Erythroblast (primary cell): ENCODE measurements around the gene PDCD1.
"Not testable (repeated sequence)": the region's sequence is repeated elsewhere in the genome, so short reads cannot be mapped to it uniquely, and the experiment has no call there.

Source experiments
- DNase-seq, 2 experiments: peaks; one replicate each; lab custom pipeline; 2025; lab: John Stamatoyannopoulos, UW
- GATA1 ChIP-seq: IDR thresholded peaks from 2 replicates; pipeline ENCODE4 v1.6.1; 2011; ENCODE audit warnings: low read depth, mild to moderate bottlenecking, control low read depth, low read length, moderate library complexity
- POLR2A ChIP-seq: IDR thresholded peaks from 2 replicates; pipeline ENCODE4 v1.6.1; 2011; ENCODE audit warnings: mild to moderate bottlenecking, low read length

Gene PDCD1

DNA sequence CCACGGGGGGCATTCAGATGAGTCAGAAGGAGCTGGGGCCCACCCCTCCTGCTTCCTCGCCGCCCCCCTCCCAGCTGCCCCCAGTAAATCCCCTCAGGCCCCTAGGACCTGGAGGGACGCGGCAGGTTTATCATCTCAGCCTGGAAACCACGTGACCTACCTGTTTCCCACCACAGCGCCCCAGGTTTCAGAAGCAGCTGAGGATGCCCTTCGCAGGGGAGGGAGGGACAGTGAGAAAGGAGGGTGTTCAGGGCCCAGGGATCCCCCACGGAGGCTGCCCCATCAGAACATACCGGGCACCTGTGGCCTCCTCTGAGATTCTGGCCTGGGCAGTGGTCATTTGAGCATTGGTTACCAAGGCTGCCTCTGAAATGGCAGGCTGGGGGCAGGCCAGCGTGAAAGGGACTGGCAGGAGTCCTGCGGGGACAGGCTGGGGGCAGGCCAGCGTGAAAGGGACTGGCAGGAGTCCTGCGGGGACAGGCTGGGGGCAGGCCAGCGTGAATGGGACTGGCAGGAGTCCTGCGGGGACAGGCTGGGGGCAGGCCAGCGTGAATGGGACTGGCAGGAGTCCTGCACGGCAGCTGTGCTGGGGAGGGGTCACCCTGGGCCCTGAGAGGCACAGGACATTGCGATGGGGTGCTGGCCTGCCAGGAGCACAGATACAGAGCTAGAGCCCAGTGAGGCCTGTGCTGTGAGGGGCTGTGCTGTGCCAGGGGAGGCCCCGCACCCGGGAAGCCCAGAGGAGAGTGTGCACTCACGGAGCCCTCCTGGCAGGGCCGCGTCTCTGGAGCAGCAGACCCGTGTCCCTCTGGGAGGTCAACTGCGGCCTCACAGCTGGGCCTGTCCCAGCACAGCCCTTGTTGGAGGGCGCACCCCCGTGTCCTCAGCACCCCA is 48.1 kb downstream of the PDCD1 start:
- no peak for DNase-seq

DNA sequence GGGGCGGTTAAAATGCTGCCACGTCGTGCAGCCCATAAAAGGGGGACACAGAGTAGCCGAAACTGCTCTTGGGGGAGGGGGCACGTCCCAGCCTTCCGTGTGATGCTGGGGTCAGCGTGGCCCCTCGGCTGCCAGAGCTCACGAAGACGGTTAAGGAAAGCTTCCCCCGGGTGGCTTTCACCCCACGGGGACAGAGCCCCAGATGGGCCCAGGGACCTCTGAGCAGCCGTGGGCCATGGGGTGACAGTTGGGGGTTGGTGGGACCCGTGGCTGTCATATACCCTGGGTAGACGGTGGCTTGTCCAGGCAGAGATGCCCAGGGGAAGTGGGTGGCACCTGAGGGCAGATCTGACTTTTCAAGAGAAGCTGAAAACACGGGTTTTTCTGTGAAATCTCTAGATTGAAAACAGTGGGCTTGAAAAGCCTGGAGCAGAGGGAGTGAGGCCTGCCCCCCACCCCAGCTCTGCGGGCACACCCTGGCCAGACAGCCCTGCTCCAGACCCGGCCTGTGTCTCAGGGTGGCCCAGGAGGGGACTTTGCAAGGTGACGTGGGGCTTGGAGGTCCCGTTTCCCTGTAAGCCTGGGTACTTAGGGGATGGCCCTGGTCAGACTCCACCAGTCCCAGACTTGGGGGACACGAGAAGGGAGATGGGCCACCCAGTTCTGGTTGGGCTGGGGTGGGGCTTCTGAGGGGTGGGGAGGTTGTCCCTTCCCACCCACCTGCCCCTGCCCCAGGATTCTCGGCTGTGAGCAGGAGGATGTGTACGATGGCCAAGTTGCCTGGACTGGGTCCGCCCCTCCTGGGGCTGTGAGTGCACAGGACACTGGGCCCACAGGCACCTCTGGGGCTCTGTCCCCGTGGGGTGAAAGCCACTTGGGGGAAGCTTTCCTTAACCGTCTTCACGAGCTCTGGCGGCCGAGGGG is 49.0 kb downstream of the PDCD1 start:
- DNase-seq: no peak
- TF ChIP-seq POLR2A (no peak), GATA1 (no peak)

More for the DNA sequence above, 48.1 kb downstream of the PDCD1 start:
- no peak for TF ChIP-seq GATA1
- no peak for TF ChIP-seq POLR2A

DNA sequence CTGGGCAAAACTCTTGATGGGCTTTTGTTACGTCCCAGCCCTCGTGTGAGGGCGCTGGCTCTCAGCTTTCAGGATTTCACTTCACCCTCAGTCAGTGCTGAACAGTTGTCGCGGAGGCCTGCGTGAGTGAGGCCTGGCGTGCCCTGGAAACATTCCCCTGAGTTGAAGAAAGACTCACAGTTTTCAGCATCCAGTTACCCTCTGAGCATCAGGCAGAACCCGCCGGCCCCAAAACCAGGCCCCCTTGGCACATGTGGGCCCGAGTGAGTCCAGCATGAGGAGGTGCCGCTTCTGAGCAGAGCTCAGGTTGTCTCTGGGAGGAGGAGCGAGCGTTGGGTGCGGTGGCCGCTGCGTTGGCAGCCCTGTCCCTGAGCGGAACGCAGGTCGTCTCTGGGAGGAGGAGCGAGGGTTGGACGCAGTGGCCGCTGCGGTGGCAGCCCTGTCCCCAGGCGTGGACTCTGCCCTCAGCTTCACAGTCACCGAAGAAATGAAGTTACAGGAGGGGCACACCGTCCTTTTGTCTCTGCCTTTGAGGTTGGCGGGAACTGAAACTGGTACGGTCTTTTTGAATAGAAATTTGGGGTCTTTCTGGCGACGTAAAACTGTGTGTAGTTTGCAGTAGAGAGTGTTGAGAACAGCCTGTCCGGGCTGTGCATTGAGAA is 49.8 kb downstream of the PDCD1 start, which contains the start of gene NEU4:
Gene NEU4 (plus strand): TSS at position 473 of the 662 bp plus-strand sequence. CDS start 5,292 bp downstream, outside the sequence.
- no peak for DNase-seq
- TF ChIP-seq GATA1: no peak
- TF ChIP-seq POLR2A: no peak

DNA sequence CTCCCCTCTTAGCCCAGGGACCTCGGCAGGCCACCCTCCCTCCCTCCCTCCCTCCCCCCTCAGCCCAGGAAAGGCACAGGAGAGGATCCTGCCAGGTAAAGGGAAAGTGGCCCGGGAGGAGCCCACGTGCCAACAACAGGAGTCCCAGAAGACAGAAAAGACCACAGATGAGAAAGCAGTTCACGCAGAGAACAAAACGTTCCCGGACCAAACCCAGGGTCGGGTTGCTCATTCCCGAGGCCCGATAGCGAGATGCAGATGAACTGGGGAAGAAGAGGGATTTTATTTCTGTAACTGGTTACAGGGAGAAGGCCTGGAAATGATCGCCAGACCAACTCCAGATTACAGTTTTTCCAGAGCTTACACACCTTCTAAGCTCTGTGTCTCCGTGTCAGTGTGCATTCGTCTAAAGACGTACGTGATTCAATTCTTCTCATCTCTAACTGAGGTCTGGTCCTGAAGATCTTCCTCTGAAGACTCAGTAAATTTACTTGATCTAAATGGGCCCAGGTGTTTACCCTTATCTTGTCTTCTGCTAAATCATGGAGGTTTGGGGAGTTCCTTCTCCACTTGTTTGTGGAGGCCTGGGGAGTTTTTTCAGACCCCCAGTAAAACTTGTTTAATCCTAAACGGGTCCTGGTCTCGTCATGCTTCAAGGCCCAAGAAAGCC is 50.5 kb downstream of the PDCD1 start:
- DNase-seq: no peak

DNA sequence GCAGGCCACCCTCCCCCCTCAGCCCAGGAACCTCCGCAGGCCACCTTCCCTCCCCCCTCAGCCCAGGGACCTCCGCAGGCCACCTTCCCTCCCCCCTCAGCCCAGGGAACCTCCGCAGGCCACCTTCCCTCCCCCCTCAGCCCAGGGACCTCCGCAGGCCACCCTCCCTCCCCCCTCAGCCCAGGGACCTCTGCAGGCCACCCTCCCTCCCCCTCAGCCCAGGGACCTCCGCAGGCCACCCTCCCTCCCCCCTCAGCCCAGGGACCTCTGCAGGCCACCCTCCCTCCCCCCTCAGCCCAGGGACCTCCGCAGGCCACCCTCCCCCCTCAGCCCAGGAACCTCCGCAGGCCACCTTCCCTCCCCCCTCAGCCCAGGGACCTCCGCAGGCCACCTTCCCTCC is 52.5 kb downstream of the PDCD1 start:
- DNase-seq: not testable (repeated sequence)

More for the DNA sequence above, 50.5 kb downstream of the PDCD1 start:
- TF ChIP-seq POLR2A (no peak), GATA1 (no peak)

DNA sequence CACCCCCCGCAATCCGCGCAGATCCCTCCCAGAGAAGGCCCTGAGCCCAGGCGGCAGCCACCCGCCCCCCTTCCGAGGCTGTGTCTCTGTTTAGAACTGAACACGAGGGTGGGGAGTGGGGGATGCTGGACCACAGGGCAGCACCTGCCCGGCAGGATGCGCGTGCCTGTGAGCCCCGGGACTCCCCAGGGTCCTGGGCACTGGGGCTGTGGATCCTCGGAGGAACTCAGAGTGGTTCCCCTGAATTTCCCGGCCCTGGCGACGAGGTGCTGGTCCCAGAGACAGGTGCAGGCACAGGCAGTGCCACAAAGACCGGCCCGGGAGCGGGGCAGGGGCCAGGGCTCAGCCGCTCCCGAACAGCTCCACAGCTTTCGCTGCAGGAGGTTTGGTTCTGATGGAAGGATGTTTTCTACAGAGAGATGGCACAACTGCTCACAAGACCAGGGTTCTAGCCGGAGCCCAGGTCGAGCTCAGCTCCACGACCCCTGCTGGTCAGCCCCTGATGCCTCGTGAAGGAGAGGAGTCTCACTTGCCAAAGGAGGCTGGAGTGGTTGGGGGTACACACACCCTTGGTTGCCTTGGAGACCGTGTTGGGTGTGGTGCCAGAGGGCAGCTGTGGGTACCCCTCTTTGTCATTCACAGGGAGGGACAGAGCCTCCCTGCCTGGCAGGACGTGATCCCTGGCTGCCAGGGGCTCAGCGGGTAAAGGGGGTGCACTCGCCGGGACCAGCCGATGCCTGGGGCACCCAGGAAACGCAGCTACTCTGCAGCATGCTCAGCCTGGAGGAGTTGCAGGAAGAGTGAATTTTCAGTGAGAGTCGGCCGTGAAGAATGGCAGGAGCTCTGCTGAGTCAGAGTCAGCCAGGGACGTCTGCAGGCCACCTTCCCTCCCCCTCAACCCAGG is 54.1 kb downstream of the PDCD1 start:
- DNase-seq: no peak

DNA sequence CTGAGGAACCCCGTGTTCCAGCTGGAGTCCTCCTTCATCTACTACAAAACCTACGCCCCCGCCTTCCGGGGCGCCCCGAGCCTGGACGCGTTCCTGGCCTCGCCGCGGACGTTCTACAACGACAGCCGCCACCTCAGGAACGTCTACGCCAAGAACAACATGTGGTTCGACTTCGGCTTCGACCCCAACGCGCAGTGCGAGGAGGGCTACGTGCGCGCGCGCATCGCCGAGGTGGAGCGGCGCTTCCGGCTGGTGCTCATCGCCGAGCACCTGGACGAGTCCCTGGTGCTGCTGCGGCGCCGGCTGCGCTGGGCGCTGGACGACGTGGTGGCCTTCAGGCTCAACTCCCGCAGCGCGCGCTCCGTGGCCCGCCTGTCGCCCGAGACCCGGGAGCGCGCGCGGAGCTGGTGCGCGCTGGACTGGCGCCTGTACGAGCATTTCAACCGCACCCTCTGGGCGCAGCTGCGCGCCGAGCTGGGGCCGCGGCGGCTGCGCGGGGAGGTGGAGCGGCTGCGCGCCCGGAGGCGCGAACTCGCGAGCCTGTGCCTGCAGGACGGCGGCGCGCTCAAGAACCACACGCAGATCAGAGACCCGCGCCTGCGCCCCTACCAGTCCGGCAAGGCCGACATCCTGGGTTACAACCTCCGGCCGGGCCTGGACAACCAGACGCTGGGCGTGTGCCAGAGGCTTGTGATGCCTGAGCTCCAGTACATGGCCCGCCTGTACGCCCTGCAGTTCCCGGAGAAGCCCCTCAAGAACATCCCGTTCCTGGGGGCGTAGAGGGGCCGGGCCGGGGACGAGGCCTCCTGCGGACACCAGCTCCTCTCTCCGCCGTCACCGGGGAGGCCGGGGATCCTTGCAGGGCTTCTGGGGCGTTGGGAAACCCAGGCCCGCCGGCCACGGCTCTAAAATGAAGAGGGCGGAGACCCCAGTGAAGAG is 55.0 kb downstream of the PDCD1 start:
- peak; percentile 38 to 48 for DNase-seq

More for the DNA sequence above, 54.1 kb downstream of the PDCD1 start:
- no peak for TF ChIP-seq GATA1
- no peak for TF ChIP-seq POLR2A

DNA sequence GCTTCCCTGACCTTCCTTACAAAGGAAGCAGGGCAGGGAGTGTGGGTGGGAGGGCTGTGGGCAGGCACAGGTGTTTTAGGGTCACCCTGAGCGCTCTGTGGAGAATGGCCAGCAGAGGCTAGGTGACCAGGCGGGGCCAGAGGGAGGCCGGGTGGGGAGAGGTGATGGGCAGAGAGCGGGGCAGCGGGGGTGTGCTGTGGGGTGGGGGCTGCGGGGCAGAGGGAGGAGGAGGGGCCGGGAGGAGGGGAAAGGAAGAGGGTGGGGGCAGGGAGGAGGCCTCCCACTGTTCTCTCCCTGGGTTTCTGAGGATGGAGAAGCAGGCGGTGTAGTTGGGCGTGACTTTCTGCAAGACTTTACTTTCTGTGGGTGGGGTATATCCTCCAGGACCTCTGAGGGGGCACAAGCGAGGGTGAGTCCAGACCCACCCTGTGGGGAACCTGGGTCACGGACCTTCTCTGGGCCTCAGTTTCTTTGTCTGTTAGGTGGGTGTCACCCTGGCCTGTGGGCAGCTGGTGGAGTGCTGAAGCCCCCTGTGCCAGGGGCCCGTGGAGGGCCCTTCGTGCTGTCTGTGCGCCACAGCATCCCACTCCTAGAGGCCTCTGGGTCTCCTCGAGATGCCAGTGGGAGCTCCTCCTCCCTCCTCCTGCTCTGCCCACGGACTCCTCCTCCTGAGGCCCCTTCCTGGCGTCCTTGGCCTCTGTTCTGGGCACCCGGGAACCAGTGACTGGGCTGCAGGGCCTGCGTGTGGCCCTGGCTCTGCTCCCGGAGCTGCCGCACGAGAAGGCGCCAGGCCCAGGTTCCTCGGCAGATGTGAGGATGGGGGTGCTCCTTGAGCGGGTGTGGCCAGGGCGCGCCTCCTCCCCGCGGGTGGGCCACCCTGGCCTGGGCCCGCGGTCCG is 56.0 kb downstream of the PDCD1 start:
- DNase-seq: no peak
- TF ChIP-seq GATA1 (no peak), POLR2A (no peak)

More for the DNA sequence above, 55.0 kb downstream of the PDCD1 start:
- no peak for TF ChIP-seq GATA1

DNA sequence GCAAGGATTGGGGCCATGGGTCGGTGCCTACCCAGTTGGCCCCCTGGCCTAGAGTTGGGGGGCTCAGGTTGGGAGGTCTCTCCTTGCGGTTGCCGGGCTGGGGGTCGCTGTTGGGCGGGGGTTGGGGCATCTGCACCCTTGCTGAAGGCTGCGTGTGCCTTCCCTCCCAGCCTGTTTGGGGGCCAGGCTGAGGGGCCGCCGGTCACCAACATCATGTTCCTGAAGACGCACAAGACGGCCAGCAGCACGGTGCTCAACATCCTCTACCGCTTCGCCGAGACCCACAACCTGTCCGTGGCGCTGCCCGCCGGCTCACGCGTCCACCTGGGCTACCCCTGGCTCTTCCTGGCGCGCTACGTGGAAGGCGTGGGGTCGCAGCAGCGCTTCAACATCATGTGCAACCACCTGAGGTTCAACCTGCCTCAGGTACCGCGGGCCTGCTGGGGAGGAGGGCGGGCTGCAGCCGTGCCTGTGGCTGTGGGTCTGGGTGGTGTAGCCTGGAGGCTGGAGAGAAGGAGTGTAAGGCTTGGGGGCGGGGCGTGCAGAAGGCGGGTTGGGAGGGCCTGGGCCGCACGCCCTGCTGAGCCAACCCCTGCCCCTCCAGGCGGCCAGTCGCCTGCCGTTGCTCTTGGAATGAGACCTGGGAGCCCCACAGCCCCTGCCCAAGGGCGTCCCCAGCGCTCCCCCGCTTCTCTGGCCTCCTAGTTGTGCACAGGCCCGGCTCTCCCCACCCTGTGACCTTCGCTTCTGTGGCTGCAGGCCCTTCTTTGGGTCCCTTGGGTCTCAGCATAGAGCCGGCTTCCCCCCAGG is 56.9 kb downstream of the PDCD1 start:
- no peak for DNase-seq

DNA sequence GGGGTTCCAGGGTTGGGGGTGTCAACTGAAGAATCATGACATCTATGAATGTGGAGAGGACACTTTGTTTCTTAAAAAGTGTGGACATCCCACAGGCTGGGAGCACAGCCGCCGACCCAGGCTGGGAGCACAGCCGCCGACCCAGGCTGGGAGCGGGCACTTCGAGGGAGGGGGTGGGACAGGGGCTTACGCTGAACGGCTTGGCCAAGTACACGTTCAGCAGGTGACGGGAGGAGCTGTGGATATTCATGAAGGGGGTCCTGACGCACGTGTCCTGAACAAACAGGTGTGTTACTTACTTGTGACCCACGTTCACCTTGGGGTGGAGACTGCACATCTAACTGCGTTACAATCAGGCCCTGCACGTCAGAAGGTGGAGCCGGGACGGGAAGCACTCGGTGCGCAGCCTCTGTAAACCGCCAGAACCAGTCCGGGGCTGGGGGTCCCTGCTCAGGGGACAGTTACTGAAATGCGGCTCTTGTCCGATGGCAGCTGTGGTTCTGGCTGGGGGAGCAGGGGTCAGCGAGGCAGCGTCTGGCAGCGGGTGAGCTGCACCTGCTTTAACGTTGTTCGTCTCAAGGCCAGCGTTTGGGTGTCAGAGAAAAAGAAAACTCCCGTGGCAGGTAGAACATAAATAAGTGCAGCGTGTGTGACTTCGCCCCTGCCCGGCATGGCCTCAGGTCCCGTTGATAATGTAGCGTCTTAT is 58.3 kb downstream of the PDCD1 start:
- not testable (repeated sequence) for DNase-seq

More for the DNA sequence above, 56.9 kb downstream of the PDCD1 start:
- TF ChIP-seq POLR2A (no peak), GATA1 (no peak)
